K562 (cell line): ENCODE measurements around the gene INTS4. TPM values are rescaled to one million over a fixed set of nuclear protein-coding genes. Genes with fewer than 3 reads are reported as not detected.

ENCODE experiments used
- ATAC-seq: fragments of 200-7000 bp; cut with Tn5 transposase; 3 replicates; pipeline ENCODE4 v1.9.1; 2020; ENCODE audit warnings: moderate library complexity
- BruUV-seq: library from RNA; stranded (reverse); fragments of 400-500 nt; replicated peaks from 2 replicates; lab custom pipeline; 2021; lab: Mats Ljungman, UMichigan
- CTCF ChIA-PET: fragments of 300-600 bp; formaldehyde crosslinking; extraction: SDS; loops from one replicate; lab custom pipeline; 2021; ENCODE audit warnings: low intra/inter-chr PET ratio; lab: Yijun Ruan, JAX
- POLR2A ChIA-PET: fragments of 300-600, 350-650 bp; sonication (Branson Sonifier 250); formaldehyde crosslinking; extraction: SDS; loops from one replicate; lab custom pipeline; 2021; ENCODE audit warnings: antibody characterized with exemption, inconsistent platforms; lab: Yijun Ruan, JAX
- DNase-seq, 4 experiments: peaks; one replicate each; pipeline versions ENCODE4 v3.0.0 to v3.0.0-alpha.2; 2011 to 2018; ENCODE audit warnings: low spot score in 3 of 4, mixed read lengths in 3 of 4; ENCODE audit errors: extremely low read depth in 1 of 4
- FAIRE-seq: peaks from 2 replicates; lab custom pipeline; 2011; peaks lifted over from hg19 to GRCh38; lab: Jason Lieb, UNC
- H2AFZ ChIP-seq: 2 replicates; pipeline ENCODE4 v1.6.0; 2011; ENCODE audit warnings: low read depth, low read length, control low read depth, inconsistent platforms
- H3K27ac ChIP-seq: fragments of 200-600 bp; 3 replicates; pipeline ENCODE4 v1.8.0; 2011; ENCODE audit warnings: low read depth, mild to moderate bottlenecking, control low read depth, inconsistent platforms, low read length, moderate library complexity, mixed read lengths; ENCODE audit errors: extremely low read depth
- H3K27me3 ChIP-seq, 2 experiments: fragments of 300-600 bp in 1 of 2; 2 replicates in 1 of 2; 3 replicates in 1 of 2; pipeline versions ENCODE4 v1.6.0 to v1.8.0; 2011; ENCODE audit warnings: inconsistent platforms in 2 of 2, low read length in 2 of 2, mild to moderate bottlenecking in 1 of 2, mixed read lengths in 1 of 2, moderate library complexity in 1 of 2; ENCODE audit not compliant: control insufficient read depth in 2 of 2, insufficient read depth in 2 of 2
- H3K36me3 ChIP-seq: fragments of 300-600 bp; 3 replicates; pipeline ENCODE4 v1.8.0; 2011; ENCODE audit warnings: mild to moderate bottlenecking, low read length, inconsistent platforms; ENCODE audit not compliant: control insufficient read depth, insufficient read depth
- H3K4me1 ChIP-seq, 2 experiments: fragments of 200-600 bp in 1 of 2; replicated peaks in 1 of 2; 2 replicates in 1 of 2; 3 replicates in 1 of 2; pipeline versions ENCODE4 v1.5.1 to v1.8.0; 2011; ENCODE audit warnings: inconsistent platforms in 2 of 2, low read length in 2 of 2, mild to moderate bottlenecking in 1 of 2, mixed read lengths in 1 of 2, moderate library complexity in 1 of 2; ENCODE audit not compliant: control insufficient read depth in 2 of 2, insufficient read depth in 2 of 2
- H3K4me2 ChIP-seq: 2 replicates; pipeline ENCODE4 v1.6.1; 2011; ENCODE audit warnings: low read length, control low read depth, inconsistent platforms, mixed read lengths; ENCODE audit not compliant: insufficient read depth
- H3K4me3 ChIP-seq: fragments of 200-600 bp; sonication (generic), shearing (Covaris generic); 2 replicates; pipeline ENCODE4 v1.5.1; 2016; ENCODE audit warnings: control low read depth, inconsistent platforms
- H3K79me2 ChIP-seq: fragments of 200-600 bp; 3 replicates; pipeline ENCODE4 v1.8.0; 2011; ENCODE audit warnings: low read length, inconsistent platforms; ENCODE audit not compliant: control insufficient read depth, insufficient read depth
- H3K9ac ChIP-seq, 2 experiments: 2 replicates each; pipeline versions ENCODE4 v1.6.0 to v1.6.1; 2011; ENCODE audit warnings: low read depth in 2 of 2, low read length in 2 of 2, control low read depth in 1 of 2, inconsistent platforms in 1 of 2, mild to moderate bottlenecking in 1 of 2, mixed read lengths in 1 of 2; ENCODE audit not compliant: insufficient read depth in 1 of 2
- H3K9me1 ChIP-seq: one replicate; pipeline ENCODE4 v1.6.0; 2011; ENCODE audit warnings: inconsistent platforms, mild to moderate bottlenecking, low read length, moderate library complexity; ENCODE audit not compliant: control insufficient read depth, insufficient read depth
- H3K9me3 ChIP-seq: replicated peaks from 2 replicates; pipeline ENCODE4 v1.5.1; 2011; ENCODE audit warnings: low read depth, low read length, inconsistent platforms; ENCODE audit not compliant: control insufficient read depth, insufficient read depth
- H4K20me1 ChIP-seq: replicated peaks from 2 replicates; pipeline ENCODE4 v1.6.1; 2011; ENCODE audit warnings: low read length, inconsistent platforms, mixed read lengths; ENCODE audit not compliant: control insufficient read depth, insufficient read depth
- CUX1 ChIP-seq: fragments of 200-800 bp; sonication (Bioruptor generic); IDR thresholded peaks from 2 replicates; pipeline ENCODE4 v1.6.1; 2016; ENCODE audit warnings: missing genetic modification characterization, missing compliant biosample characterization
- IRF2 ChIP-seq: sonication (generic); formaldehyde crosslinking; IDR thresholded peaks from 2 replicates; pipeline ENCODE4 v1.8.1; 2022; ENCODE audit warnings: mild to moderate bottlenecking, missing genetic modification reagents
- USF1 ChIP-seq: sonication (generic); formaldehyde crosslinking; IDR thresholded peaks from 2 replicates; pipeline ENCODE4 v1.9.0; 2022; ENCODE audit warnings: mild to moderate bottlenecking, missing genetic modification reagents
- WGBS: fragments of 100-300 bp; shearing (Covaris generic); methylation state at CpG from one replicate; pipeline ENCODE4 v1.1.6; 2016; ENCODE audit warnings: low coverage, mixed read lengths; ENCODE audit not compliant: insufficient coverage; ENCODE audit errors: missing lambda C conversion rate; 5-methylcytosine and 5-hydroxymethylcytosine counted together
- in situ Hi-C: fragments of 300-500 bp; cut with MboI; formaldehyde crosslinking; loops from 4 replicates; pipeline ENCODE4 v1.15.0; 2018; ENCODE audit warnings: inconsistent platforms, mixed read lengths
- intact Hi-C: fragments of 100-400 bp; cut with micrococcal nuclease; formaldehyde crosslinking; loops from 2 replicates; pipeline ENCODE4 v1.14.2; 2022
- polyA plus RNA-seq, 8 experiments: library from polyadenylated mRNA; depleted of rRNA in 4 of 8; stranded (reverse) in 5 of 8; unstranded in 3 of 8; fragments of >200 nt; fragmentation: Nextera tagmentation in 2 of 8; fragmentation: Illumina TruSeq in 1 of 8; extraction: Ambion mirVana in 2 of 8; extraction: Trizol in 1 of 8; gene quantifications; 2 replicates each; pipeline versions ENCODE4 v1.2.1 to v1.2.3, GENCODE V29; 2011 to 2014; ENCODE audit warnings: inconsistent platforms in 1 of 8, missing spikeins in 1 of 8
- total RNA-seq, 7 experiments: library from RNA; depleted of rRNA in 6 of 7; stranded (reverse); fragments of >200 nt in 6 of 7; fragmentation: Illumina TruSeq in 2 of 7; extraction: Trizol in 2 of 7; gene quantifications; 2 replicates each; pipeline versions ENCODE4 v1.2.1 to v1.2.3, GENCODE V29; 2011 to 2021; ENCODE audit warnings: low replicate concordance in 1 of 7
- TF ChIP-seq, protein P1 (sequence below): sonication (generic); formaldehyde crosslinking; IDR thresholded peaks from 2 replicates; pipeline ENCODE4 v1.8.0; 2022; ENCODE audit warnings: mild to moderate bottlenecking, missing genetic modification reagents

INTS4 gene
- total and polyA plus RNA-seq, 9 of the 15 experiments (the other 6 are each of a cell fraction or from before 2014, with no cell fraction given): 28.4 to 53.4 (median 44.5) TPM

DNA sequence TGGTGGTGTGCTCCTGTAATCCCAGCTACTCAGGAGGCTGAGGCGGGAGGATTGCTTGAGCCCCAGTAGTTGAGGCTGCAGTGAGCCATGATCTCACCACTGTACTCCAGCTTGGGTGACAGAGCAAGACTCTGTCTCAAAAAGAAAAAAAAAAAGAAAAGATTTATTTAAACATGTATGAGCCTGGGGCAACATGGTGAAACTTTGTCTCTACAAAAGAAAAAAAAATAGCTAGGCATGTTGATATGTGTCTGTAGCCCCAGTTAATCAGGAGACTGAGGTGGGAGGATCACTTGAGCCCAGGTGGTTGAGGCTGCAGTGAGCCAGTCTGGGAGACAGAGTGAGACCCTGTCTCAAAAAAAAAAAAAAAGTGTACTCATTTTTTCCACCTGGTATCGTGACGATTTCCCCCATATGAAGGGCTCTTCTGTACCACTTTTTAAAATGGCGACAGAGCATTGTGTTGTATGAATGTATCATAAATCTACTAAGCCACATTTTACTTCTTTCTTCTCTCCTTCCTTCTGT is 45.0 kb upstream of the INTS4 start:
- Histone ChIP-seq H3K4me3 (no peak overlapping the region), H2AFZ (peak overlapping the region; percentile 95), H3K9me3 (no peaks in the 10 kb centered on the region), H3K4me2 (peak overlapping the region; percentile 62), H3K27ac (peak overlapping the region; percentile 75), H3K9ac (peak overlapping the region in 1 of 2 experiments; percentile 67; a peak in 2 of 4 replicates), H3K79me2 (no peaks in the 10 kb centered on the region), H3K36me3 (no peaks in the 10 kb centered on the region), H3K9me1 (no peaks in the 10 kb centered on the region), H4K20me1 (no peaks in the 10 kb centered on the region), H3K27me3 (no peaks in the 10 kb centered on the region; a peak in 1 of 5 replicates), H3K4me1 (peaks cover 25 to 26% of the 10 kb centered on the region in 2 experiments)
- DNase-seq (no peak), FAIRE-seq (no peak), ATAC-seq (peak; percentile 5)
- in situ Hi-C loops (no loop called here), intact Hi-C loops (no loop called here)
- 46% methylated on average over 4 of the region's 4 CpGs for WGBS
- ChIA-PET POLR2A (interaction anchor here (0.8 to 1.4 kb wide), 6 partner anchors 8 to 244 kb away, joined by 3 to 4 read pairs (median 3); partner anchors contain the start of gene THRSP), CTCF (interaction anchor here (0.7 kb wide), 1 partner anchor 239 kb away, joined by 3 read pairs; no protein-coding TSS in a partner anchor)
- TSS peak; percentile 62 for BruUV-seq
- TF ChIP-seq, protein P1, sequence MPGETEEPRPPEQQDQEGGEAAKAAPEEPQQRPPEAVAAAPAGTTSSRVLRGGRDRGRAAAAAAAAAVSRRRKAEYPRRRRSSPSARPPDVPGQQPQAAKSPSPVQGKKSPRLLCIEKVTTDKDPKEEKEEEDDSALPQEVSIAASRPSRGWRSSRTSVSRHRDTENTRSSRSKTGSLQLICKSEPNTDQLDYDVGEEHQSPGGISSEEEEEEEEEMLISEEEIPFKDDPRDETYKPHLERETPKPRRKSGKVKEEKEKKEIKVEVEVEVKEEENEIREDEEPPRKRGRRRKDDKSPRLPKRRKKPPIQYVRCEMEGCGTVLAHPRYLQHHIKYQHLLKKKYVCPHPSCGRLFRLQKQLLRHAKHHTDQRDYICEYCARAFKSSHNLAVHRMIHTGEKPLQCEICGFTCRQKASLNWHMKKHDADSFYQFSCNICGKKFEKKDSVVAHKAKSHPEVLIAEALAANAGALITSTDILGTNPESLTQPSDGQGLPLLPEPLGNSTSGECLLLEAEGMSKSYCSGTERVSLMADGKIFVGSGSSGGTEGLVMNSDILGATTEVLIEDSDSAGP (CRISPR knock-in tag): no peak
- TF ChIP-seq IRF2 (CRISPR knock-in tag): no peak
- no peak for TF ChIP-seq USF1 (CRISPR knock-in tag)
- 0 out of 2 replicates have a peak, but pooled peaks have one; percentile 29 for TF ChIP-seq CUX1 (CRISPR knock-in tag)
